GM12891 (cell line): Measurements from ENCODE around the gene CYBC1.

Experiments used
- DNase-seq: peaks from one replicate; pipeline ENCODE4 v3.0.0; 2011; ENCODE audit warnings: low spot score; ENCODE audit not compliant: insufficient read length
- FAIRE-seq: peaks from 2 replicates; lab custom pipeline; 2011; peaks lifted over from hg19 to GRCh38; lab: Jason Lieb, UNC
- PAX5 ChIP-seq: IDR thresholded peaks from 2 replicates; pipeline ENCODE4 v1.6.1; 2011; ENCODE audit warnings: low read length, moderate library complexity, mild to moderate bottlenecking; ENCODE audit not compliant: insufficient read depth, severe bottlenecking
- POLR2A ChIP-seq: IDR thresholded peaks from 2 replicates; pipeline ENCODE4 v1.6.1; 2011; ENCODE audit warnings: low read depth, low read length, control low read depth
- POLR2AphosphoS5 ChIP-seq: IDR thresholded peaks from 2 replicates; pipeline ENCODE4 v1.6.1; 2011; ENCODE audit warnings: low read depth, low read length, control low read depth
- POU2F2 ChIP-seq: IDR thresholded peaks from 2 replicates; pipeline ENCODE4 v1.6.1; 2011; ENCODE audit warnings: low read depth, mild to moderate bottlenecking, control low read depth, low read length, moderate library complexity
- SPI1 ChIP-seq: IDR thresholded peaks from 2 replicates; pipeline ENCODE4 v1.6.1; 2011; ENCODE audit warnings: low read depth, low read length, control low read depth
- TAF1 ChIP-seq: IDR thresholded peaks from 2 replicates; pipeline ENCODE4 v1.6.1; 2011; ENCODE audit warnings: low read depth, low read length, control low read depth

The CYBC1 gene

DNA sequence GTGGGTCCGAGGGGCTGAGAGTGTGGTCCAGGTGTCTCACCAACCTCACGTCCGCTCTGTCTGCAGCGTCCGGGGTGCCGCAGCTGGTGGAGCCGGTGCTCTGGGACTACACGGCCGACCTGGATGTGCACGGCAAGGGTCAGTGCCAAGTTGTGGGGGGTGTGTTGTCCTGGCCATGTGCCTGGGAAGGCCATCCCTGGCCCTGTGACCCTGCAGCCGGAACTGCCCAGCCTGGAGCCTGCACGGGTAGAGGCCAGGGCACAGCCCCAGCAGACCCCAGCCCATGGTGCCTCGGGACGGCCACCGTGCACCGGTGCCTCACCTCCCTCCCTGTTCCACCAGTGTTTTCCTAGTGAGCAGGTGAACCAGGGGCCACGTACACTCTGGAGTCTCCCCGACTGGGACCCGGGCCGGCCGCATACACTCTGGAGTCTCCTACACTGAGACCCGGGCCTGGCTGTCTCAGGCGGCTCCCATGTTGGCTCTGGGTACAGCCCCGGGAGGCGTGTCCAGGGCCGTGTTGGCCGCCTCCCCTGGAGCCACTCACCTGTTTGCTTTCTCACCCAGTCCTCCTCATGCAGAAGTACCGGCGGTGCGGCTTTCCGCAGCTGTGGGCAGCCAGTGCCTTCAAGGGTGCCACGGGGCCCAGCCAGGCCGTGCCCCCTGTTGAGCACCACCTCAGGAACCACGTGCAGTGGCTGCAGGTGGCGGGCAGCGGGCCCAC lies 13.8 kb downstream of the CYBC1 start:
- DNase-seq: no peak
- FAIRE-seq: no peak
- TF ChIP-seq POLR2AphosphoS5: no peak
- TF ChIP-seq POLR2A: no peak
- TF ChIP-seq TAF1: no peak
- no peak for TF ChIP-seq POU2F2
- no peak for TF ChIP-seq PAX5
- no peak for TF ChIP-seq SPI1

DNA sequence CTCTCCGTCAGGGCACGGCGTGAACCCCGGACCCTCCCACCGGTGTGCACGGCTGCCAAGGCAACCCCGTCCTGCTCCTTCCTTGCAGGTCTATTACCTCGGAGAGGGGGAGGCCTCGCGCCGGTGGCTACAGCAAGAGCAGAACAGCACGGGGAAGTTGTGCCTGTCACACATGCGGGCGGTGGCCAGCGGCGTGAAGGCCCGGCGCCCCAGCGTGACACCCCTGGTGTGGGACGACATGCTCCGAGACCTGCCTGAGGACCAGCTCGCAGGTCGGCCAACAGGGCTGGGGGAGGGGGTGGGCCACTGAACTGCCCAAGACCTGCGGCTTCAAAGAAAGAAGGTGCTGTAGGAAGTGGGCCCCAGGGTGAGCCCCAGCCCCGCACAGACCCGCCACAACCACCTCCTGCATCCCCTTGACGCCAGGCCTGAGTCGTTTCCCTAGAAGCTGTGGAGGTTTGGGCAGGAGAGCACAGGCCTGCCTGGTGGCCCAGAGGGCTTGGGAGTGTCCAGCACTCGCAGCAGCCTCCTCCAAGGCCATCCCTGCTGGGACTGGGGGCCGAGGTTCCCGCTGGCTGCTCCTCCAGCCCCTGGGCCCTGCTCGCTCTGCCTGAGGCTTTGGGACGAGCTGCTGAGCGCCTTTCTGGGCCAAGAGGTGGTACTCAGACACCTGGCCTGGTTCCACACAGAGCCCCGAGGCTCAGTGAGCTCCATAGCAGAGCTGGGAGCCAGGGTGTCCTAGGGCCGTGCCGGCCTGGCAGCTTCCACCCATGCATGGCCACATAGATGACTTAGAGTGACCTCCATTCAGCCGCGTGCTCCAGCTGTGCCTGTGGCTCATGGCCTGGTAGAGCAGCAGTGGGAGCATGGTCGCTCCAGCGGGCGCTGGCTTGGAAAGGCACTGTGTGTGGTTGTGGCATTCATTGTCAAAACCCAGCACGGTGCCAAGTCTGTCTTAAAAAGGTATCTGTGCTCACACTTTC lies 14.7 kb downstream of the CYBC1 start:
- FAIRE-seq (no peak), DNase-seq (no peak)
- TF ChIP-seq POLR2AphosphoS5: no peak
- no peak for TF ChIP-seq PAX5
- no peak for TF ChIP-seq POLR2A
- no peak for TF ChIP-seq TAF1
- no peak for TF ChIP-seq SPI1
- TF ChIP-seq POU2F2: no peak

DNA sequence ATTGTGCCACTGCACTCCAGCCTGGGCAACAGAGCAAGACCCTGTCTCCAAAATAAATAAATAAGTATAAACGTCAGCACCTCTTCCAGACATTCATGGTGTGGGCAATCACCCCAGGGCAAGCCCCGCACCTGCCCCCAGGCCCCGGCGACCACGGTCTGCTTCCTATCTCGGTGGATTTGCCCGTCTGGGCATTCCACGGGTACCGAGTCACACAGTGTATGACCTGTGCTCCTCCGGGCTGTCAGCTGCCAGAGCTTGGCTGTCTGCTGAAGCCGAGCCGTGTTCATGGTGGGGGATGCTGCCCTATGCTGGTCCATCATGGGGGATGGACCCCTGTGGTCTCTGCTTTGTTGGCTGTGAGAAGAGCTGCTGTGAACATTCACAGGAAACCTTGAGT lies 15.4 kb downstream of the CYBC1 start:
- FAIRE-seq (no peak), DNase-seq (no peak)
- TF ChIP-seq PAX5 (no peak), POLR2A (no peak), TAF1 (no peak), POLR2AphosphoS5 (no peak), POU2F2 (no peak)

DNA sequence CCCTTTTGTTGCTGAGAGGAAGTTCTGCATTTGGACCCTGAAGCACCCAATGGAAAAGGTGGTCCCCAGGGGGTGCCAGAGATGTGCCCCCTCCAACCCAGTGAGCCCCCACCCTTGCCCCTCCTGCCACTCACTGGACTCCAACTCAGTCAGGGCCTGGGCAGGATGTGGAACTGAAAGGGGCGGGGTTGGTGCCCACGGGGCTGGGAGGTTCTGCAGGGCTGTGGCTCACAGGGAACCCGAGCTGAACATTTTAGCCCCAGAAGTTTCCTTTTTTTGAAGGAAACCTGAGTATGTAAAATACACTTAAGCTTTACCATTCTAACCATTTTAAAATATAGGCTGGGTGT lies 16.4 kb downstream of the CYBC1 start:
- peak; percentile 65 for FAIRE-seq
- DNase-seq: no peak
- TF ChIP-seq PAX5 (no peak), SPI1 (no peak), POU2F2 (no peak), POLR2AphosphoS5 (no peak), TAF1 (no peak), POLR2A (no peak)

DNA sequence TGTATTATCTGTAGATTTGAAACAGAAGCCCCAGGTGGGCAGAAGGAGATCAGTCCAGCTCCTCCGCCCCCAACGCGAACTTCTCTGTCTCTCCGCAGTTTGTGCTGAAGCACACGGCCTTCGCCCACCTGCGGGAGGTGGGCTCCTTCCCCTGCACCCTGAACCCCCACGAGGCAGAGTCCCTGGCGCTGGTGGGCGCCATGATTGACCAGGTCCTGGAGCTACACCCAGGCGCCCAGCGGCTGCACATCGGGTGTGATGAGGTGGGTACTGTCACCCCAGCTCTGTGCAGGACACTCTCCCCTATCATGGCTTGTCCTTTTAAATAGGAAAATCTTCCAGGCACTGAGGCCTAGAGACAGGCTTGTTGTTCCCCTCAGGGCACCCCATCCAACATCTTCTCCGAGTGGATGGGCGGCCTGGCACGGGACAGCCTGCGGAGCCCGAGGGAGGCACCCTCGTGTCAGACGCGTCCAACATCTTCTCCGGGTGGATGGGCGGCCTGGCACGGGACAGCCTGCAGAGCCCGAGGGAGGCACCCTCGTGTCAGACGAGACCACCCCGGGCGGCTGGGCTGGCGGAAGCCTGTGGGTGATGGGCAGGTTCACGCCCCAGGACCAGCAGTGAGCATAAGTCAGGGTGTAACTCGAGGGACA lies 16.9 kb downstream of the CYBC1 start:
- DNase-seq (no peak), FAIRE-seq (no peak)

DNA sequence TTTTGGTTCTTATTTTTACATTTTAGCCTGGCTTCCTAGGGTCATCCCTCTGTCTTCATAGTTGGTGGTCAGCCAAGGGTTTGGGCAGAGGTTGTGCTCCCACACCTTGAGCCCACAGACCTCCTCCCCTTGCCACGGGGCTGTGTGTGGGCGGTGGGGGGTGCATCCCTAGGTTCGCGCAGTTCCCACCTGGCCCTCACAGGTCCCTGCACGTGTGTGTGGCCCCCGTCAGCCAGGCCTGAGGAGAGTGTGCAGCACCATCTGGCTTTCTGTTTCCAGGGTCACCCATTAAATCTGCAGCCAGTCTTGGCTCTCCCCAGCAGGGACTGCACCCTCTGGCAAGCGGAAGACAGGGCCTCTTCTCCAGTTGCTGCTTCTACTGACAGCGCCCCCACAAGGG lies 18.5 kb downstream of the CYBC1 start:
- FAIRE-seq (no peak), DNase-seq (no peak)
- TF ChIP-seq POLR2A (no peak), SPI1 (no peak), PAX5 (no peak), POU2F2 (no peak), TAF1 (no peak), POLR2AphosphoS5 (no peak)

More for the DNA sequence above, 16.9 kb downstream of the CYBC1 start:
- no peak for TF ChIP-seq SPI1
- TF ChIP-seq POLR2AphosphoS5: no peak
- TF ChIP-seq PAX5: no peak

DNA sequence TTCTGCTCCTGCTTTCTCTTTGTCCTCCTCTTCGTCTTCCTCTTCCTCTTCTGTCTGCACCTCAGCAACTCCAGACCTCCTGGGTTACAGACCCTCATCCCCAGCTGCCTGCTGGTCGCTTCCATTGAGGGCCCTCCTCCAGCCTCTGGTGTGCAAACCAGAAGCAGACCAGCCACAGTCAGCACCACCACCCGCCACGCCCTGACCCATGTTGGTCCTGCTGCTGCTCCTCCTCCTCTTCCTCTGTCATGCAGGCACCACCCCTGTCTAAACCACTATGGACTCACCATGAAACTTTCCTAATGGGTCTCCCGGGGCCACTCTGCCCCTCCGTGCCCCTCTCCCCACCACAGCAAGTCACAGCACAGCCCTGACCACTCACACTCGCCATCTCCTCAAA lies 20.7 kb downstream of the CYBC1 start:
- no peak for DNase-seq
- FAIRE-seq: no peak

DNA sequence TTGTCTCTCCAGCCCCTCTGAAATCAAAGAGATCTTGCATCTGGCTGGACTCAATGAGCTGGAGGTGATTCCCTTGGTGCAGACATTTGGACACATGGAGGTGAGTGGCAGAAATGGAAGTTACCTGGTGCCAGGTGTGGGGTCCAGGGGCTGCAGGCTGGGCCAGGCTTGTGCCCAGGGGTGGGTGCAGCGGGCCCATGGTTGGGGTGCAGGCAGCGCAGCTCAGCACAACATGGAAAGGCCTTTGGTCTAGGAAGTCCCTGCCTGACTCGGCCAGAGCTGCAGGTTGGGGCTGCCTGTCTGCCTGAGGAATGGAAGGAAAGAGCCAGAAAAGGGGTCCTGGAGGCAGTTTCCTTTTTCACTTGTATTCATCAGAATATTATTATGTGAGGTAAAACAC lies 22.0 kb downstream of the CYBC1 start:
- TF ChIP-seq POU2F2 (no peak), PAX5 (no peak), SPI1 (no peak), POLR2A (no peak), POLR2AphosphoS5 (no peak), TAF1 (no peak)
- DNase-seq: no peak
- no peak for FAIRE-seq

More for the DNA sequence above, 20.7 kb downstream of the CYBC1 start:
- TF ChIP-seq POLR2A (no peak), POU2F2 (no peak), PAX5 (no peak), TAF1 (no peak), SPI1 (no peak), POLR2AphosphoS5 (no peak)

DNA sequence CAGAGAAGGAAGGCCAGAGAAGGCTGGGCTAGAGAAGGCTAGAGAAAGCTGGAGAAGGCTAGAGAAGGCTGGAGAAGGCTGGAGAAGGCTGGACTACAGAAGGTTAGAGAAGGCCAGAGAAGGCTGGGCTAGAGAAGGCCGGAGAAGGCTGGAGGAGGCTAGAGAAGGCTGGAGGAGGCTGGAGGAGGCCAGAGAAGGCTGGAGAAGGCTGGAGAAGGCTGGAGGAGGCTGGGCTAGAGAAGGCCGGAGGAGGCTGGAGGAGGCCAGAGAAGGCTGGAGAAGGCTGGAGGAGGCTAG lies 25.7 kb downstream of the CYBC1 start:
- FAIRE-seq: no peak
- TF ChIP-seq TAF1 (no peak), PAX5 (no peak), SPI1 (no peak), POLR2AphosphoS5 (no peak), POU2F2 (no peak), POLR2A (no peak)
- DNase-seq: no peak
